WTC11 (cell line): Measurements from ENCODE around the gene ZBTB20.

Experiments used
- IRF2 ChIP-seq: sonication (generic); formaldehyde crosslinking; IDR thresholded peaks from 2 replicates; pipeline ENCODE4 v1.8.0; 2022; ENCODE audit warnings: low read depth, missing genetic modification reagents, borderline replicate concordance
- ZNF317 ChIP-seq: sonication (generic); formaldehyde crosslinking; IDR thresholded peaks from 2 replicates; pipeline ENCODE4 v1.8.1; 2023; ENCODE audit warnings: low read depth, mild to moderate bottlenecking, moderate library complexity, missing genetic modification reagents, borderline replicate concordance

- TF ChIP-seq ZNF317 (CRISPR knock-in tag): no peak
- TF ChIP-seq IRF2 (CRISPR knock-in tag): no peak
These were observed 59.6 kb downstream of the ZBTB20 start for GRCh38 chr3:115087512-115087911.
